ENCODE measurements around the gene CYP21A2.
"Not testable (repeated sequence)": the region's sequence is repeated elsewhere in the genome, so short reads cannot be mapped to it uniquely, and the experiment has no call there.

The CYP21A2 gene

GRCh38 chr6:32035283-32036013, 2.8 kb upstream of the CYP21A2 start:
- not testable (repeated sequence) for ATAC-seq

- not testable (repeated sequence) for ATAC-seq
Measured at GRCh38 chr6:32037136-32037535, 1.1 kb upstream of the CYP21A2 start.

- ATAC-seq = not testable (repeated sequence)
Measured at GRCh38 chr6:32038878-32039277, 663 bp downstream of the CYP21A2 start.

GRCh38 chr6:32039321-32040274, 1.4 kb downstream of the CYP21A2 start:
- not testable (repeated sequence) for ATAC-seq

GRCh38 chr6:32040299-32041049, 2.3 kb downstream of the CYP21A2 start:
- peak; percentile 67 for ATAC-seq

- not testable (repeated sequence) for ATAC-seq
Measured at GRCh38 chr6:32041050-32041321, 2.8 kb downstream of the CYP21A2 start.

GRCh38 chr6:32041385-32041784, 3.2 kb downstream of the CYP21A2 start:
- ATAC-seq = not testable (repeated sequence)

- ATAC-seq = not testable (repeated sequence)
Measured at GRCh38 chr6:32042276-32042675, 4.1 kb downstream of the CYP21A2 start.

GRCh38 chr6:32043589-32044380, 5.6 kb downstream of the CYP21A2 start:
- ATAC-seq = not testable (repeated sequence)

GRCh38 chr6:32044916-32045315, 6.7 kb downstream of the CYP21A2 start:
- ATAC-seq = not testable (repeated sequence)

GRCh38 chr6:32045811-32046449, 7.7 kb downstream of the CYP21A2 start:
- ATAC-seq = no peak
- TF ChIP-seq ZFP30 (CRISPR knock-in tag; IDR thresholded peaks at IDR 0.05) (no peak), ZNF70 (CRISPR knock-in tag; IDR thresholded peaks at IDR 0.05) (no peak), CSDC2 (CRISPR knock-in tag; IDR thresholded peaks at IDR 0.05) (no peak), ZNF565 (CRISPR knock-in tag; conservative IDR thresholded peaks at IDR 0.05; ENCODE audit: low read depth) (no peak), ZNF8 (CRISPR knock-in tag; IDR thresholded peaks at IDR 0.05) (no peak), CSRNP3 (CRISPR knock-in tag; IDR thresholded peaks at IDR 0.05) (no peak), SNAI2 (CRISPR knock-in tag; IDR thresholded peaks at IDR 0.05) (no peak), PATZ1 (CRISPR knock-in tag; IDR thresholded peaks at IDR 0.05; ENCODE audit: borderline replicate concordance) (no peak), CREB5 (CRISPR knock-in tag; IDR thresholded peaks at IDR 0.05; ENCODE audit: low read depth) (no peak), ARNTL (CRISPR knock-in tag; IDR thresholded peaks at IDR 0.05; ENCODE audit: borderline replicate concordance, low read depth) (no peak), TOX (CRISPR knock-in tag; IDR thresholded peaks at IDR 0.05; ENCODE audit: borderline replicate concordance) (no peak), ISL1 (CRISPR knock-in tag; IDR thresholded peaks at IDR 0.05) (no peak), OSR1 (CRISPR knock-in tag; IDR thresholded peaks at IDR 0.05) (no peak)
